Right lobe of liver (tissue), 6 donors: ENCODE data around the gene NECAP2. TPM values are rescaled to one million over a fixed set of nuclear protein-coding genes. Genes with fewer than 3 reads are reported as not detected.

Source experiments
- ATAC-seq, 4 donors: fragments of 200-7000 bp; cut with Tn5 transposase; one replicate each; pipeline ENCODE4 v1.9.1; 2020; ENCODE audit warnings: mild to moderate bottlenecking in 4 of 4, moderate library complexity in 4 of 4
- DNase-seq, 3 donors: peaks; one replicate each; pipeline ENCODE4 v3.0.0-alpha.2; 2020
- H3K27ac ChIP-seq, 3 donors: fragments of 200-600 bp; one replicate each; pipeline ENCODE4 v1.8.0; 2022
- H3K27me3 ChIP-seq, 2 donors: fragments of 200-600 bp; one replicate each; pipeline ENCODE4 v1.8.0; 2022
- H3K36me3 ChIP-seq, 4 donors: fragments of 200-600 bp; sonication (generic) in 1 of 4; one replicate each; pipeline versions ENCODE4 v1.5.1 to v1.8.0; 2017 to 2022; ENCODE audit warnings: control low read depth in 1 of 4
- H3K4me1 ChIP-seq, 4 donors: fragments of 200-600 bp; sonication (generic) in 1 of 4; one replicate each; pipeline versions ENCODE4 v1.5.1 to v1.8.0; 2017 to 2022; ENCODE audit warnings: control low read depth in 1 of 4
- H3K4me3 ChIP-seq, 3 donors: fragments of 200-600 bp; one replicate each; pipeline ENCODE4 v1.8.0; 2022
- H3K9me3 ChIP-seq, 4 donors: fragments of 200-600 bp; sonication (generic) in 1 of 4; one replicate each; pipeline versions ENCODE4 v1.5.1 to v1.8.0; 2017 to 2022; ENCODE audit warnings: control low read depth in 1 of 4
- POLR2A ChIP-seq: fragments of 450-650 bp; IDR thresholded peaks from one replicate; pipeline ENCODE4 v1.6.1; 2017; ENCODE audit warnings: antibody characterized with exemption, mild to moderate bottlenecking
- WGBS: methylation state at CpG from one replicate; pipeline ENCODE4 v1.1.6; 2018; ENCODE audit warnings: low coverage, low lambda C conversion rate; ENCODE audit not compliant: insufficient coverage; ENCODE audit errors: missing lambda C conversion rate; 5-methylcytosine and 5-hydroxymethylcytosine counted together
- intact Hi-C, 2 donors: fragments of 100-400 bp; cut with DNase I; formaldehyde crosslinking; loops; one replicate each; pipeline versions ENCODE4 v1.11.2 to v1.14.1; 2022
- total RNA-seq, 6 experiments: library from RNA; depleted of rRNA in 2 of 6; stranded (reverse); fragments of >200 nt in 2 of 6; fragmentation: NEBNext Ultra II Directional in 3 of 6; extraction: Animal tissue kit (Norgen Biotek cat#: 25700) in 3 of 6; gene quantifications; one replicate each; pipeline versions ENCODE4 v1.1.0 to v1.2.4, GENCODE V29; 2016 to 2023
- TF ChIP-seq, protein P1 (sequence below), 4 donors: fragments of 200-600 bp in 3 of 4; fragments of 450-650 bp in 1 of 4; IDR thresholded peaks; one replicate each; pipeline versions ENCODE4 v1.5.1 to v1.8.0; 2016 to 2022; ENCODE audit warnings: antibody characterized with exemption in 4 of 4, mild to moderate bottlenecking in 2 of 4
- donor health status: DM: no; HTN: yes; CAD: no.
- donor health status: DM: no; HTN: no; CAD: no.
- donor health status: DM: no; HTN: no; CAD: no.
- donor health status: DM: no; HTN: yes; CAD: no.
- donor health status: DM: no; HTN: yes; CAD: no.

Gene NECAP2
- total RNA-seq, 6 experiments from 2014 or later: 13.9 to 28.3 (median 24.2) TPM

- Histone ChIP-seq H3K27ac (no peak overlapping the region), H3K36me3 (peaks cover 0 to 19% (median 11%) of the 10 kb centered on the region in 4 donors), H3K9me3 (no peaks in the 10 kb centered on the region), H3K27me3 (no peaks in the 10 kb centered on the region), H3K4me1 (peaks cover 0 to 4% (median 0%) of the 10 kb centered on the region in 4 donors), H3K4me3 (no peak overlapping the region)
- WGBS: no CpG with 5 or more reads among the region's 5 CpGs
- TF ChIP-seq, protein P1, sequence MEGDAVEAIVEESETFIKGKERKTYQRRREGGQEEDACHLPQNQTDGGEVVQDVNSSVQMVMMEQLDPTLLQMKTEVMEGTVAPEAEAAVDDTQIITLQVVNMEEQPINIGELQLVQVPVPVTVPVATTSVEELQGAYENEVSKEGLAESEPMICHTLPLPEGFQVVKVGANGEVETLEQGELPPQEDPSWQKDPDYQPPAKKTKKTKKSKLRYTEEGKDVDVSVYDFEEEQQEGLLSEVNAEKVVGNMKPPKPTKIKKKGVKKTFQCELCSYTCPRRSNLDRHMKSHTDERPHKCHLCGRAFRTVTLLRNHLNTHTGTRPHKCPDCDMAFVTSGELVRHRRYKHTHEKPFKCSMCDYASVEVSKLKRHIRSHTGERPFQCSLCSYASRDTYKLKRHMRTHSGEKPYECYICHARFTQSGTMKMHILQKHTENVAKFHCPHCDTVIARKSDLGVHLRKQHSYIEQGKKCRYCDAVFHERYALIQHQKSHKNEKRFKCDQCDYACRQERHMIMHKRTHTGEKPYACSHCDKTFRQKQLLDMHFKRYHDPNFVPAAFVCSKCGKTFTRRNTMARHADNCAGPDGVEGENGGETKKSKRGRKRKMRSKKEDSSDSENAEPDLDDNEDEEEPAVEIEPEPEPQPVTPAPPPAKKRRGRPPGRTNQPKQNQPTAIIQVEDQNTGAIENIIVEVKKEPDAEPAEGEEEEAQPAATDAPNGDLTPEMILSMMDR (IDR thresholded peaks at IDR 0.05): no peak
- no peak for TF ChIP-seq POLR2A
- DNase-seq: no peak
- ATAC-seq: no peak
- intact Hi-C loops: no loop called here
Measured at GRCh38 chr1:16398371-16398953, 42.1 kb upstream of the NECAP2 start.

DNA sequence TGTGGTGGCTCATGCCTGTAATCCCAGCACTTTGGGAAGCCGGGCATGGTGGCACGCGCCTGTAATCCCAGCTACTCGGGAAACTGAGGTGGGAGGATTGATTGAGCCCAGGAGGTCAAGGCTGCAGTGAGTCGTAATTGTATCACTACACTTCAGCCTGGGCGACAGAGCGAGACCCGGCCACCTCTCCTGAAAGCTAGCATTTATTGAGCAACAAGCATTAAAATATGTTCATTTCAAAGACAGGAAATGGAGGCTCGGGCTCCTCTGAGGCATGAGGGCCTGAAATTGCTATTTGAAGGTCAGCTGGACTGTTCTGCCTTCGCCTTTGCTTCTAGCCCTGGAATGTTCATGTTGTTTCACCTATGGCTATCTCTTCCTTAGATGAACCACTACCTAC is 37.8 kb upstream of the NECAP2 start:
- intact Hi-C loops: no loop called here
- Histone ChIP-seq H3K27ac (no peak overlapping the region), H3K36me3 (peaks cover 0 to 5% (median 0%) of the 10 kb centered on the region in 4 donors)

GRCh38 chr1:16405441-16405840 is 35.1 kb upstream of the NECAP2 start:
- Histone ChIP-seq H3K4me3 (no peak overlapping the region), H3K9me3 (no peaks in the 10 kb centered on the region), H3K27me3 (no peaks in the 10 kb centered on the region), H3K4me1 (no peaks in the 10 kb centered on the region), H3K36me3 (no peaks in the 10 kb centered on the region), H3K27ac (no peak overlapping the region)
- DNase-seq (no peak), ATAC-seq (no peak)
- intact Hi-C loops: no loop called here
- TF ChIP-seq, protein P1 (IDR thresholded peaks at IDR 0.05): no peak
- TF ChIP-seq POLR2A: no peak
- WGBS: 82% methylated on average over 4 of the region's 5 CpGs

More for the DNA sequence above, 37.8 kb upstream of the NECAP2 start:
- no peak overlapping the region for H3K4me3 ChIP-seq
- H3K9me3 ChIP-seq: no peaks in the 10 kb centered on the region
- no peaks in the 10 kb centered on the region for H3K27me3 ChIP-seq
- ATAC-seq (no peak), DNase-seq (no peak)
- no peaks in the 10 kb centered on the region for H3K4me1 ChIP-seq
- WGBS: 77% methylated on average over 4 of the region's 10 CpGs
- TF ChIP-seq, protein P1 (IDR thresholded peaks at IDR 0.05): no peak
- TF ChIP-seq POLR2A: no peak

DNA sequence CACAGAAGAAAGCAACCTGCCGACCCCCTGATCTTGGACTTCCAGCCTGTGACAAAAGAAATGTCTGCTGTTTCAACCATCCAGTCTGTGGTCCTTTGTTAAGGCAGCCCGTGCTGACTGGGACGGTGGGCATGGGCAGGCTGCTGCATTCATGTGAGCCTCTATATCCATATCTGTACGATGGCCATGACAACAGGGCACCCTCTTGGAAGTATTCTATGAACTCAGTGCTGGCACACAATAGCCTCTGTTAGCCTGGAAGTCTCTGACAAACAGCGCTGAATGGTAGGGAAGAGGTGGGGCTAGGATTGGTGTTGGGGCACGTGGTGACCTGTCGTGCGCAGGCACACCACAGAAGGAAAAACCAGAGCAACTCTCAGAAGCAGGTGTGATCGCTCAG is 33.7 kb upstream of the NECAP2 start:
- Histone ChIP-seq H3K9me3 (no peaks in the 10 kb centered on the region), H3K4me1 (no peaks in the 10 kb centered on the region), H3K27me3 (no peaks in the 10 kb centered on the region), H3K36me3 (no peaks in the 10 kb centered on the region), H3K27ac (no peak overlapping the region), H3K4me3 (no peak overlapping the region)
- ATAC-seq (no peak), DNase-seq (no peak)
- intact Hi-C loops: no loop called here
- TF ChIP-seq, protein P1 (IDR thresholded peaks at IDR 0.05): no peak
- TF ChIP-seq POLR2A: no peak
- WGBS: 74% methylated on average over 4 of the region's 9 CpGs
